Suppressor macrophage (primary cell): ENCODE measurements around the gene SMURF1.

ENCODE experiments used
- DNase-seq, 4 experiments: peaks; one replicate each; pipeline ENCODE4 v3.0.0-alpha.2; 2020 to 2022

The SMURF1 gene

GRCh38 chr7:99141841-99142726 is 1.8 kb downstream of the SMURF1 start:
- peak; percentile 64 to 81 (median 75) for DNase-seq

GRCh38 chr7:99141334-99141733 is 2.6 kb downstream of the SMURF1 start:
- DNase-seq: no peak

GRCh38 chr7:99140813-99141212 is 3.1 kb downstream of the SMURF1 start:
- DNase-seq: no peak

GRCh38 chr7:99139036-99139435 is 4.9 kb downstream of the SMURF1 start:
- DNase-seq: peak in 2 of 4 experiments; percentile 40 to 52

- no peak for DNase-seq
These were observed 6.3 kb downstream of the SMURF1 start for GRCh38 chr7:99137411-99138180.

- DNase-seq: no peak
These were observed 8.0 kb downstream of the SMURF1 start for GRCh38 chr7:99135938-99136337.

GRCh38 chr7:99133766-99134564 is 9.9 kb downstream of the SMURF1 start:
- DNase-seq: no peak

- peak; percentile 21 to 50 (median 38) for DNase-seq
These were observed 11.2 kb downstream of the SMURF1 start for GRCh38 chr7:99132595-99133321.

- DNase-seq: no peak
These were observed 12.6 kb downstream of the SMURF1 start for GRCh38 chr7:99131290-99131689.

GRCh38 chr7:99129536-99129935 is 14.4 kb downstream of the SMURF1 start:
- DNase-seq: no peak

- no peak for DNase-seq
These were observed 14.9 kb downstream of the SMURF1 start for GRCh38 chr7:99129001-99129400.

- DNase-seq: no peak
These were observed 15.6 kb downstream of the SMURF1 start for GRCh38 chr7:99128076-99128950.

- DNase-seq: no peak
These were observed 16.3 kb downstream of the SMURF1 start for GRCh38 chr7:99127636-99128035.

GRCh38 chr7:99126921-99127553 is 16.9 kb downstream of the SMURF1 start:
- peak in 1 of 4 experiments; percentile 21 for DNase-seq

GRCh38 chr7:99125505-99125865 is 18.4 kb downstream of the SMURF1 start:
- no peak for DNase-seq

GRCh38 chr7:99124751-99125504 is 19.0 kb downstream of the SMURF1 start:
- no peak for DNase-seq

- no peak for DNase-seq
These were observed 19.7 kb downstream of the SMURF1 start for GRCh38 chr7:99124236-99124635.

- DNase-seq: peak; percentile 9 to 56 (median 43)
These were observed 20.3 kb downstream of the SMURF1 start for GRCh38 chr7:99123571-99124033.

- no peak for DNase-seq
These were observed 21.1 kb downstream of the SMURF1 start for GRCh38 chr7:99122762-99123161.
